CD4-positive, alpha-beta T cell treated with Interleukin-15 for 1 hour (primary cell): ENCODE data around the gene ALOX15B.

Source experiments
- DNase-seq: peaks from one replicate; pipeline ENCODE4 v3.0.0-alpha.2; 2020

Gene ALOX15B

DNA sequence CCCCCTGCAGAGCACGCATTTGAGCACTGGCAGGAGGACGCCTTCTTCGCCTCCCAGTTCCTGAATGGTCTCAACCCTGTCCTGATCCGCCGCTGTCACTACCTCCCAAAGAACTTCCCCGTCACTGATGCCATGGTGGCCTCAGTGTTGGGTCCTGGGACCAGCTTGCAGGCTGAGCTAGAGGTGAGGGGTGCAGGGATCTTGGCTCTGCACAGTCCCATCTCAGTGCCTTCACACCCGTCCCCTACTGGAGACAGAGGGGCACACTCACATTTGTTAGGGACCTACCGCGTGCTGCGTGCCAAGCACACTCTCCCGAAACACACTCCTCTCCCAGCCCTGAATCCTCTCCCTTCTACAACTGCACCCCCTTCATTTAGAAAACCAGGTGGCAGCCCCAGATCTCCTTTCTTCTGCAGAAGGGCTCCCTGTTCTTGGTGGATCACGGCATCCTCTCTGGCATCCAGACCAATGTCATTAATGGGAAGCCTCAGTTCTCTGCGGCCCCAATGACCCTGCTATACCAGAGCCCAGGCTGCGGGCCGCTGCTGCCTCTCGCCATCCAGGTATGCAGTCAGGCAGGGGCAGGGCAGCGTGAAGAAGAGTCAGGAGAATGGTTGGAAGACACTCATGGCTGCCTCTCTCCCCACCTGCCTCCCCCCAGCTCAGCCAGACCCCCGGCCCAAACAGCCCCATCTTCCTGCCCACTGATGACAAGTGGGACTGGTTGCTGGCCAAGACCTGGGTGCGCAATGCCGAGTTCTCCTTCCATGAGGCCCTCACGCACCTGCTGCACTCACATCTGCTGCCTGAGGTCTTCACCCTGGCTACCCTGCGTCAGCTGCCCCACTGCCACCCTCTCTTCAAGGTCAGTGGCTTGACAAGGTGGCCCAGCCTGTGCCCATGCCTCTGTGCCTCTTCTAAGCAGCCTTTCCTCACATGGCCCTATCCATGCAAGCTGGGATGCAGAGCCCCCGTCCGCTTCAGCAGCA, 6.3 kb downstream of the ALOX15B start:
- no peak for DNase-seq

DNA sequence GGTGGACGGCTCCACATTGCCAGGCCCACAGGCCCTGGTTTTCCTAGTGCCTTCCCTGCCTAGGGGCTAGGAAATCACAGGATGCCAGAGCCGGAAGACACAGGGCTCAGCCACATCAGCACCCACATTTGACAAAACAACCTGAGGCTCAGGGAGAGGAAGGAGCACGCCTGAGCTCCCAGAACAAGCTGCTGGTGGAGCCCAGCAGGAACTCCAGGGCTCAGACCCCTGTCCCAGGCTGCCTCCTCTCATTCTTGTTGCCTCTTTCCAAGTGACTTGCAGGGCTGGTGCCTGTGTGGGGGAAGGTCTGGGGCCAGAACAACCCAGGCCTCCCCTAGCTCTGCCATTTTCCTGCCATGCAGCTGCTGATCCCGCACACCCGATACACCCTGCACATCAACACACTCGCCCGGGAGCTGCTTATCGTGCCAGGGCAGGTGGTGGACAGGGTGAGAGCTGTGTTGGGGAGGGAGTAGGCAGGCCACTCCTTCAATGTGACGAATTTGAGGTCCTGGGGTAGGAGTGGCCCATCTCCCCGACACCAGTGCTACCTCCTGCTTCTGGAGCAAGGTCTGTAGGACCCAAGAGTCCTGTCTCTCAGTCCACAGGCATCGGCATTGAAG, 7.6 kb downstream of the ALOX15B start:
- no peak for DNase-seq

DNA sequence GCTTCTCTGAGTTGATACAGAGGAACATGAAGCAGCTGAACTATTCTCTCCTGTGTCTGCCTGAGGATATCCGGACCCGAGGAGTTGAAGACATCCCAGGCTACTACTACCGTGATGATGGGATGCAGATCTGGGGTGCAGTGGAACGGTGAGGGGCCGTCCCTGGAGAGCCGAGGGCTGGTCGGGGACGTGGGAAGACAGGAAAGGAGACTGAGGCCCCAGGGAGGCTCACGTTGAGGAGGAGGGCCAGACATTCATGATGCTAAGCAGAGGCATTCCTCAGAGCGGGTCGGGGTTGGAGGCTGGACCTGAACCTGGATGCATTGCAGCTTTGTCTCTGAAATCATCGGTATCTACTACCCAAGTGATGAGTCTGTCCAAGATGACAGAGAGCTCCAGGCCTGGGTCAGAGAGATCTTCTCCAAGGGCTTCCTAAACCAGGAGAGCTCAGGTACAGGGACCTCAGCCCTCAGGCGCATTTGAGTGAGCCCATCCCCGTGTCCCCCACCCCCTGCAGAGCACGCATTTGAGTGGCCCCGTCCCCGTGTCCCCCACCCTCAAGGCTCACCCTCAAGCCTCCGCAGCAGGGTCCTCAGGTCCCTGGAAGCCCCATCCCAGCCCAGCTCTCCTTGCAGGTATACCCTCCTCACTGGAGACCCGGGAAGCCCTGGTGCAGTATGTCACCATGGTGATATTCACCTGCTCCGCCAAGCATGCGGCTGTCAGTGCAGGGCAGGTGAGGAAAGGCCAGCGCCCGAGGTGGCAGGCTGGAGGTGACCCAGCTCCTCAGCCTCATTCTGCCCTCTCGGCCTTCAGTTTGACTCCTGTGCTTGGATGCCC, 8.3 kb downstream of the ALOX15B start:
- DNase-seq: no peak

DNA sequence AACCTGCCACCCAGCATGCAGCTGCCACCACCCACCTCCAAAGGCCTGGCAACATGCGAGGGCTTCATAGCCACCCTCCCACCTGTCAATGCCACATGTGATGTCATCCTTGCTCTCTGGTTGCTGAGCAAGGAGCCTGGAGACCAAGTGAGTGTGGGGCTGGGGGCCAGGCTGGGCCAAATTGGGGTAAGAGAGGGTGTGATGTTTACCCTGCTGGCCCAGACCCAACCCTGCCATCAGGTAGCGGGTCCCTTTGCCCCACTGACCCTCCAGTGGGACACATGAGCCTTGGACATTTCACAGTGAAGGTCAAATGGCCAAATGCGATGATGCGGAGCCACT, 8.9 kb downstream of the ALOX15B start:
- no peak for DNase-seq

- no peak for DNase-seq
These were observed 9.4 kb downstream of the ALOX15B start for GRCh38 chr17:8048236-8048635.

DNA sequence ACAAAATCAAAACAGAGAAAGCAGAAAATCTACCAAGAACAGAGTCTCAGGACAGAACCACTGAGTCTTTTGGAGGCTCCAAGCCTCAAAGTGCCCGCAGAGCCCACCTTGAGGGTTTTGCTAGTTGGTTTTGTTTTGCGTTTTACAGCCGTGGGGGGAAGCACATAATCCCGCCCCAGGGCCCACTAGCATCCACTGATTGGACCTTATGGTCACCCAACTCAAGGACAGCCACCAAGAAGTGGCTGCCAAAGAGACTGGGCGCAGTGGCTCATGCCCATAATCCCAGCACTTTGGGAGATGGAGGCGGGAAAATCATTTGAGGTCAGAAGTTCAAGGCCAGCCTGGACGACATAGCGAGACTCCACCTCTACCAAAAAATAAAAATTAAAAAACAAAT, 9.9 kb downstream of the ALOX15B start:
- no peak for DNase-seq

DNA sequence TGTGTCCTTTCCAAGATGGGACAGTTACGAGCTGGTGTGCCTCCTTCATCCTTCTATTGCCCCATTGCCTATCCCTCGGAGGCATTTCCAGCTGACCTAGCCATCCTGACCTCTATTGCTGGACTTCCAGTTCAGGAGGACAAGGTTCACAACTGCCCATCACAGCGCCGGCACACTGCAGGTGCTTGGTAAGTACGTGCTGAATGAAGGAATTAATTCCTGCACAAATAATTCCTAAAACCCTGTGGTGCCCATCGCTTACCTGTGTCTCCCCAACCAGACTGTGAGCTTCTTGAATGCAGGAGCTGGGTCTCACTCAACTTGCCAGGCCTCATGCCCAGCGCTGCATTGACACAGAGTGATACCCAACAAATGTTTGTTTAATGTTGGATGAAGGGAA, 13.0 kb downstream of the ALOX15B start:
- no peak for DNase-seq

DNA sequence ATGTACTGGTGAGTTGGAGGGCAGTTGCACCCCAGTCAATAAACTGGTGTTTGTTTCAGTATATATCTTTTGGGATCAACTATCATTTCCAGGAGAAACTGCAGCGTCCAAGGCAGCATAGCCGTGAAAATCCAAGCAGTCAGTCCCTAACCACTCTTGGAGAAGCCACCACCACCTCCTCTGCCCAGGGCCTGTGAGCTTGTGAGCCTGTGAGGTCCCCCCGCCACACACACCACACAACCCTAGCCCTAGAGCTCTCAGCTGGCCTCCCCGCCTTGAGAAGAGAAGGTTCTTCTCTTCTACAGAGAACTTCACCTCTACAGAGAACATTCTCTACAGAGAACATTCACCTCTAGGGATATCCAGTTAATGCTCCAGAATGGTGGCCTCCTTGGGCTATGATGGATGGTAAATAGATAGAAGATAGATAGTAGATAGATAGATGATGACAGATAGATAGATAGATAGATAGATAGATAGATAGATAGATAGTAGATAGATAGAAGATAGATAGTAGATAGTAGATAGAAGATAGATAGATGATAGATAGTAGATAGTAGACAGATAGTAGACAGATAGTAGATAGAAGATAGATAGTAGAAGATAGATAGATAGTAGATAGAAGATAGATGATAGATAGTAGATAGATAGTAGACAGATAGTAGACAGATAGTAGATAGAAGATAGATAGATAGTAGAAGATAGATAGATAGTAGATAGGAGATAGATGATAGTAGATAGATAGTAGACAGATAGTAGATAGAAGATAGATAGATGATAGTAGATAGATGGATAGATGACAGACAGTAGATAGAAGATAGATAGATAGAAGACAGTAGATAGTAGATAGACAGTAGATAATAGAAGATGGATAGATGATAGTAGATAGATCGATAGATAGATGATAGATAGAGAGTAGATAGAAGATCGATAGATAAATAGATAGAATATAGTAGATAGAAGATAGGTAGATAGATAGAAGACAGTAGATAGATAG, 13.7 kb downstream of the ALOX15B start:
- no peak for DNase-seq

DNA sequence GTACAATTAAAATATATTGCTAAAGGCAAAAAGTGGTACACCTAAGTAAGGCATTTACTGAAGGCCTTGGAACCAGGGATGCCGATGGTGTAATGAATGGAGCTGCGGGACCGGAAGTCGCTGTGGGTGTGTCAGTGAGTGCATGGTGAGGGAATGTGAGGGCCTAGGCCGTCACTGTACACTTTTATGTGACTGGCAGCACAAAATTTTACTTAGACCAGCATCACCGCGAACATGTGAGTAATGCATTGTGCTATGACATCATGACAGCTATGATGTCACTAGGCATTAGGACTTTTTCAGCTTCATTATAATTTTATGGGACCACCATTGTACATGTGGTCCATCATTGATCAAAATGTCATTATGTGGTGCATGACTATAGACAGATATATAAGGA, 14.7 kb downstream of the ALOX15B start:
- no peak for DNase-seq

DNA sequence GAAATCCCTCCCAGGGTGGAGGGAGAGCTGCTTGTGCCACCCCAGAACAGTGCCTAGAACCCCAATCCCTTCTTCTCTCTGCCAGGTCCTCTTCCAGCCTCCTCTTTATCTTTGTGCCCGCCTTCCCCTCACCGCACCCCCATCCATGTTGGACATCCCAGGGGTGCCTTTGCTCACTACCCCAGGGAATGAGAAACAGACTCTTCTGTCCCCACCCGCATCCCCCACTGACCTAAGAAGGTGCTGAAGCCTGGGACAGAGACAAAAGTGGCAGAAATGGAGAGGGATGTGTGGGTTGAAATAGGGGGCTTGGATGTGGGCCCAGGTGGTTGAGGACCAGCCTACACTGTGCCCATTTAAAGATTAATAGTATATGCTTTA, 17.0 kb downstream of the ALOX15B start:
- no peak for DNase-seq

- peak; percentile 61 for DNase-seq
These were observed 17.5 kb downstream of the ALOX15B start for GRCh38 chr17:8056232-8056975.

GRCh38 chr17:8056976-8057625, 18.2 kb downstream of the ALOX15B start:
- DNase-seq: no peak

- peak; percentile 65 for DNase-seq
These were observed 18.8 kb downstream of the ALOX15B start for GRCh38 chr17:8057691-8058114.

- DNase-seq: no peak
These were observed 20.3 kb downstream of the ALOX15B start for GRCh38 chr17:8059131-8059530.

GRCh38 chr17:8060274-8060673, 21.4 kb downstream of the ALOX15B start:
- DNase-seq: peak; percentile 64

DNA sequence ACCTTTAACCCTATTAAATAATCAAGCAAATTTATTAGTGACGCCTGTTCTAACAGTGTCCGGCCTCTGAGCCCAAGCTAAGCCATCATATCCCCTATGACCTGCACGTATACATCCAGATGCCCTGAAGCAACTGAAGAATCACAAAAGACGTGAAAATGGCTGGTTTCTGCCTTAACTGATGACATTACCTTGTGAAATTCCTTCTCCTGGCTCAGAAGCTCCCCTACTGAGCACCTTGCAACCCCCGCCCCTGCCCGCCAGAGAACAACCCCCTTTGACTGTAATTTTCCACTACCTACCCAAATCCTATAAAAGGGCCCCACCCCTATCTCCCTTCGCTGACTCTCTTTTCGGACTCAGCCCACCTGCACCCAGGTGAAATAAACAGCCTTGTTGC, 23.0 kb downstream of the ALOX15B start:
- DNase-seq: peak; percentile 6

- peak; percentile 4 for DNase-seq
These were observed 23.6 kb downstream of the ALOX15B start for GRCh38 chr17:8062435-8062806.

DNA sequence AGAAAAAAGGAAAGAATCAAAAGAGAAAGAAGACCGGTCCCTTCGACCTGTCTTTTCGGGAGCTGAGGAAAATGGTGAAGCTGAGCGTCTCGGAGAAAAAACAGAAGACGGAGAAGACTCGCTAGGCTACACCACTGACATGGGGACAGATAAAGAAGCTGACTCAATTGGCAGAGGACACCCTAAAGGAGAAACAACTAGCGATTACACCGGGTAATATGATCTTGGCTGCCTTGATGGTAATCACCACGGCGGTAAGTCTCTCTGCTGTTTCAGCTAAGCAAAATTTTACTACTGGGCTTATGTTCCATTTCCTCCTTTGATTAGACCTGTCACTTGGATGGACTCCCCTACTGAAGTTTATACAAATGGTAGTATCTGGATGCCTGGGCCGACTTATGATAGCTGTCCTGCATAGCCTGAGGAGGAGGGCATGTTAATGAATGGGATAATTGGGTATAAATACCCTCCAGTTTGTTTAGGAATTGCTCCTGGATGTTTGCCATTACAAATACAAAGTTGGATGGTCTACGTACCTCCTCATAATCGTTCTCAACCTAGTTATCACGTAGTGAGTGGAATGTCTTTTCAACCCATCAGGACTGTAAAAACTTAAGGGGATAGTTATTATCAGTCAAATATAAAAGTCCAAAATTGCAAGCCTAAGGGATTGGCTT, 24.1 kb downstream of the ALOX15B start:
- no peak for DNase-seq

DNA sequence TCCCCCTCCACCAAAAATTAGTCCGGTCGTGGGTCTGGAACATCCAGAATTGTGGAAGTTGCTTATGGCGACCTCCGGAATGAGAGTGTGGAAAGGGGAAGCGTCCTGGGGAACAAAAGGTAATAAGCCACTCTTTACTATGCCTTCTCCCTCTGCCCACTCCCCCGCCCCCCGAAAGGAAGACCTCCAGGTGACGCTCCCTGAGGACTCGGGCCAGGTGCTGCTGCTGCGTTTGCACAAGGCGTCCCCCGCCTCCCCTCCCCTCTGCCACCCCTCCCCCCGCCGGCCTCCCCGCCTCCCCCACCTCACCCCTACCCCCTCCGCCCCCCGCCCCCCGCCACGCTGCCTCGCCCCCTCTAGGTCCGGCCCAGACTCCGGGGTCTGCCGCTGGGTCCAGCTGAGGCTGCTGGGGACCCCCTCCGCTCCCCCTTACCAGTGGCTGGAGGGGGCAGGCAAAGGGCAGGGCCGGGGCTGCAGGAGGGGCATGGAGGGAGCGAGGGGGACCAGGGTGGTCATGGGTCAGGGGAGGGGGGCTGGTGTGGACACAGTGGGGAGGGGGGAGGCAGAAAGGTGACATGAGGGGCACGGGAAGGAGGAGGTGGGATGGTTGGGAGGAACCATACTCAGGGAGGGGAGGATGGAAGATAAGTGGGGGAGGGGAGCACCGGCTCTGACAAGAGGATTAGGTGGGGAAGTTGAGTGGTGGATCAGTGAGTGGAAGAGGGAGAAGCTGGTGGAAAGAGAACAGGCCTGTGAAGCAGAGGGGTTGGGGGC, 25.1 kb downstream of the ALOX15B start:
- DNase-seq: no peak
